Cardiac septum (tissue), 1 donor: ENCODE measurements around the gene ADCYAP1. TPM values are rescaled to one million over a fixed set of nuclear protein-coding genes. Genes with fewer than 3 reads are reported as not detected.

Experiments used
- DNase-seq: peaks from one replicate; pipeline ENCODE4 v3.0.0-alpha.2; 2020; ENCODE audit warnings: low spot score
- intact Hi-C: fragments of 100-400 bp; cut with DNase I; formaldehyde crosslinking; loops from one replicate; pipeline ENCODE4 v1.14.0; 2022
- total RNA-seq: library from RNA; stranded (reverse); fragmentation: NEBNext Ultra II Directional; extraction: Animal tissue kit (Norgen Biotek cat#: 25700); gene quantifications from one replicate; pipeline ENCODE4 v1.2.1, GENCODE V29; 2021
- donor health status: DM: no; HTN: no; CAD: no.

Gene ADCYAP1
- total RNA-seq, 1 donor from 2014 or later, result 0.22 TPM

DNA sequence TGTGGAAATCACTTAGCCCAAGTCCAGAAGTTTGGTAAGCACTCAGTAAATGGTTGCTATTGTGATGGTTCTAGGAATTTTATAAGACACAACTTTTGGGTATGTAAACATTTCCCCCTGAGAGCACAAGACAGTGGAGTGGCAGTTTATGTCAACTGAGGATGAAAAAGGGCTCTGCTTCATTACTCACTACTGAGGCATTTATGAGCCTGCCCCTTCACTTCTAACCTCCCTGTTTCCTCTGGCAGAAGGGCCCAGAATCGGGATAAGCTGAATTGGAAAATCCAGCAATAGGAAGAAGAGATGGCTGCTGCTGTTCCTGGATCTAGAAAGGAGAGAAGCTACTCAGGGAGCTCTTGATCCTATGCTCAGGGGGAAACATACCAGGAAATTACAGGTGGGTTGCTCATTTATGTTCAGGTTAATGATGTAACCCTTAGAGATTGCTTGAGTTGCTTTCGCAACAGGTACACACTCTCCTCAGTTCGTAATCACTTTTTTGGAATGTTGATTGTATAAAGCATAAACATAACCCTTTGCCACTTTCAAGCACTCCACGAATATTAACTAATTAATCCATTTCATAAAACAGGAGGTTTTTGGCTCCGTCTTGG is 46.3 kb downstream of the ADCYAP1 start:
- DNase-seq, result no peak
- intact Hi-C loops, result no loop called here

DNA sequence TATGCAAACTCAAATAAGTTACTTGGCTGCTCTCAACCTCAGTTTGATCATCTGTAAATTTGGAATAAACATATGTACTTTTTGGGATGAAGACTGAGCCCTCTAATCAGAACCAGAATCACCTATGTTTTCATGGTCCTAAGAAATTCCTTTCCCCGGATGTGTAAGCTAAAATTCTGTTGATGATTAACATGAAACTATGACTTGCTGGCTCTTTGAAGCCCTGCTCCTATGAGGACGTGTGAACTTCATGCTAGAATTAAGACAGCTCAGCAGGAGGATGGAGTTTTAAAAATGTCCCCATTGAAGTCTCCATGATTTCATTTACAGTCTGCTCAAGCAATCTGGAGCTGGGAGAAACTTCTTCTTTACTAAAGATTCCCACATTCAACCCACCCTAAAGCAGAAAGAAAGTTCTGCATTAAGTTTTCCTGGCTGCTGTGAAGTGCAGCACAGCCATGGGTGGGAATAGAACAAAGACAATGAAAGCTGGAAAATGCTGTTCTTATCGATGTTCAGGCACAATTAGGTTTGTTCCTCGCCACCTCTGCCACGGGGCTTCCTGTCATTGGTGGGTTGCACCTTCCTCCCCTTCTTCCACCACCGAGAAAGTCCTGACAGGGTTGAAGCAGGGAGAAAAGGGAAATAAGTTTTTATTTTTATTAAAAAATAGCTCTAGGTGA is 50.9 kb downstream of the ADCYAP1 start:
- intact Hi-C loops, result no loop called here
- no peak for DNase-seq

DNA sequence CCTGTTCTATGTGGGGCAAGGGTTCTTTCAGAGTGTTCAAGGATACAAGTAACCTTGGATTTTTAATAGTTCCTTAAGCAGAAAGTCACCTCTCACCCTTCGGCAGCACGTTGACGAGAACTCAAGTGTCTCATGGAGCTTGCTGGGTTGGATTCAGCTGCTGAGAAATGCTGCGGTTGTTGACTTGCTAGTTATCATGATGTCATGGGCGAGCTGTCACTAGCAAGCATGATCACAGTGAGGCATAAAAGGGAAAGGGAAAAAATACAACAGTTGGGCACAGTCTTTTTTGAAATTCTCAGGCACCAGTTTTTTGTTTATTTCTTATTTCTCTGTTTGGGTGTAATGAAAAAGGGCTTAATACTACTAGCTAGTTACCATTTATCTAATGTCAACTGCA is 53.2 kb downstream of the ADCYAP1 start:
- DNase-seq, result no peak
- intact Hi-C loops, result no loop called here

DNA sequence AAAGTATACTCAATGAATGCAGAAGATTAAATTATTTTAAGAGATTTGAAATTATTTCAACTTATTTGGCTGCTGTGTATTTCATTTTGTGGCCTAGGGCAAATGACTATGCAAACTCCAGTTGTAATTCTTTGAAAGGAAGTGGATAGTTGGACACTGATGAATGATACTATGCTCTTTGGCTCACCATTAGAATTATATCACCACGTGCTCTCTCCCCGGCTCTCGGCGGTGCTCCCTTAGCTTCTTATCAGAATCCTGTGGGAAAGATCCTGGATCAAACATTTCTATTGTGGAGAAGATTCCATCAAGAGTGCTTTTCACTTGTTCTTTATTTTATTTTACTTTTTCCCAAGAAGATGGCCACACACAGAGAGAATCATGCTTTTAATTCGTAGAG is 55.2 kb downstream of the ADCYAP1 start:
- no peak for DNase-seq
- intact Hi-C loops, result loop anchor here (2.0 kb wide), 1 partner anchor 95 kb away; no protein-coding TSS in a partner anchor

Other genes starting within 250 kb of the ADCYAP1 start
- gene TYMS, start 247.2 kb upstream of the ADCYAP1 start, total RNA-seq, result 1.9 TPM
- gene ENOSF1, start 192.2 kb upstream of the ADCYAP1 start, total RNA-seq, result 26.8 TPM
- 26.2 TPM for gene YES1, start 92.6 kb upstream of the ADCYAP1 start, total RNA-seq